Stomach (tissue), 9 donors: ENCODE measurements around the gene CKAP5. TPM values are rescaled to one million over a fixed set of nuclear protein-coding genes. Genes with fewer than 3 reads are reported as not detected.
A peak's percentile ranks its signal among the peaks of the same experiment; 100 is the strongest.

Source experiments
- DNase-seq, 2 donors: peaks; one replicate each; pipeline versions ENCODE4 v3.0.0 to v3.0.0-alpha.2; 2013 to 2019
- H3K27ac ChIP-seq, 5 donors: fragments of 200-600 bp in 4 of 5; sonication (generic) in 4 of 5; one replicate each; pipeline ENCODE4 v1.5.1; 2013 to 2019; ENCODE audit warnings: mild to moderate bottlenecking in 1 of 5, moderate library complexity in 1 of 5
- H3K27me3 ChIP-seq, 3 donors: fragments of 200-600 bp; sonication (generic); one replicate each; pipeline ENCODE4 v1.5.1; 2017 to 2019; ENCODE audit warnings: mixed run types in 1 of 3
- H3K36me3 ChIP-seq, 4 donors: fragments of 200-600 bp; sonication (generic); 1 replicate in 3 of 4; 2 replicates in 1 of 4; pipeline ENCODE4 v1.5.1; 2016 to 2019
- H3K4me1 ChIP-seq, 4 donors: fragments of 200-600 bp; sonication (generic); one replicate each; pipeline ENCODE4 v1.5.1; 2016 to 2019
- H3K4me3 ChIP-seq, 4 donors: fragments of 200-600 bp; sonication (generic) in 3 of 4; one replicate each; pipeline ENCODE4 v1.5.1; 2016 to 2019; ENCODE audit warnings: mild to moderate bottlenecking in 1 of 4
- H3K9me3 ChIP-seq, 4 donors: fragments of 200-600 bp; sonication (generic); one replicate each; pipeline ENCODE4 v1.5.1; 2016 to 2019
- EP300 ChIP-seq: sonication (generic); formaldehyde crosslinking; IDR thresholded peaks from one replicate; pipeline ENCODE4 v1.6.1; 2017; ENCODE audit warnings: antibody characterized with exemption
- POLR2A ChIP-seq, 4 donors: fragments of 450-650 bp; IDR thresholded peaks; one replicate each; pipeline ENCODE4 v1.6.1; 2016; ENCODE audit warnings: antibody characterized with exemption in 4 of 4, control low read depth in 2 of 4, mild to moderate bottlenecking in 1 of 4, moderate library complexity in 1 of 4
- POLR2AphosphoS5 ChIP-seq, 3 donors: sonication (generic); formaldehyde crosslinking; IDR thresholded peaks; one replicate each; pipeline ENCODE4 v1.6.1; 2016; ENCODE audit warnings: antibody characterized with exemption in 3 of 3
- WGBS, 5 donors: extraction: QIAGEN DNeasy Blood & Tissue Kit in 3 of 5; methylation state at CpG; one replicate each; pipeline versions ENCODE4 v1.1.5 to v1.1.7; 2013 to 2018; 5-methylcytosine and 5-hydroxymethylcytosine counted together
- intact Hi-C: fragments of 100-400 bp; cut with DNase I; formaldehyde crosslinking; loops from one replicate; pipeline ENCODE4 v1.15.1; 2023; ENCODE audit warnings: low total_unique reads
- polyA plus RNA-seq, 3 donors: library from polyadenylated mRNA; stranded (reverse); fragments of 200-250 nt; gene quantifications; one replicate each; pipeline ENCODE4 v1.2.3, GENCODE V29; 2013
- total RNA-seq, 5 donors: library from RNA; depleted of rRNA; stranded (reverse); fragments of >200 nt; gene quantifications; one replicate each; pipeline versions ENCODE4 v1.1.0 to v1.2.3, GENCODE V29; 2014 to 2016
- TF ChIP-seq, protein P1 (sequence below), 7 experiments: fragments of 450-650 bp in 4 of 7; fragments of 200-600 bp in 3 of 7; sonication (generic) in 3 of 7; IDR thresholded peaks; one replicate each; pipeline ENCODE4 v1.5.1; 2016 to 2019; ENCODE audit warnings: antibody characterized with exemption in 7 of 7, control low read depth in 2 of 7, mild to moderate bottlenecking in 1 of 7
- donor health status: healthy with polysubstance abuse.
- donor health status: Bipolar disorder and iron deficiency.
- donor health status: healthy.

The CKAP5 gene
- total and polyA plus RNA-seq, 8 donors, result 7.3 to 327 (median 45.8) TPM

- intact Hi-C loops, result no loop called here
- TF ChIP-seq POLR2AphosphoS5 (IDR thresholded peaks at IDR 0.05) (no peak), POLR2A (IDR thresholded peaks at IDR 0.05) (no peak), EP300 (no peak)
- TF ChIP-seq, protein P1, sequence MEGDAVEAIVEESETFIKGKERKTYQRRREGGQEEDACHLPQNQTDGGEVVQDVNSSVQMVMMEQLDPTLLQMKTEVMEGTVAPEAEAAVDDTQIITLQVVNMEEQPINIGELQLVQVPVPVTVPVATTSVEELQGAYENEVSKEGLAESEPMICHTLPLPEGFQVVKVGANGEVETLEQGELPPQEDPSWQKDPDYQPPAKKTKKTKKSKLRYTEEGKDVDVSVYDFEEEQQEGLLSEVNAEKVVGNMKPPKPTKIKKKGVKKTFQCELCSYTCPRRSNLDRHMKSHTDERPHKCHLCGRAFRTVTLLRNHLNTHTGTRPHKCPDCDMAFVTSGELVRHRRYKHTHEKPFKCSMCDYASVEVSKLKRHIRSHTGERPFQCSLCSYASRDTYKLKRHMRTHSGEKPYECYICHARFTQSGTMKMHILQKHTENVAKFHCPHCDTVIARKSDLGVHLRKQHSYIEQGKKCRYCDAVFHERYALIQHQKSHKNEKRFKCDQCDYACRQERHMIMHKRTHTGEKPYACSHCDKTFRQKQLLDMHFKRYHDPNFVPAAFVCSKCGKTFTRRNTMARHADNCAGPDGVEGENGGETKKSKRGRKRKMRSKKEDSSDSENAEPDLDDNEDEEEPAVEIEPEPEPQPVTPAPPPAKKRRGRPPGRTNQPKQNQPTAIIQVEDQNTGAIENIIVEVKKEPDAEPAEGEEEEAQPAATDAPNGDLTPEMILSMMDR (IDR thresholded peaks at IDR 0.05), result no peak
- WGBS, 5 donors, result 76 to 96% (median 90%) methylated on average over 4 of the region's 4 CpGs
- H3K9me3 ChIP-seq, result no peaks in the 10 kb centered on the region
- no peaks in the 10 kb centered on the region for H3K36me3 ChIP-seq
- DNase-seq, result no peak
- no peaks in the 10 kb centered on the region for H3K27me3 ChIP-seq
- peaks cover 0 to 46% (median 18%) of the 10 kb centered on the region in 4 donors for H3K4me1 ChIP-seq
- no peak overlapping the region for H3K4me3 ChIP-seq
- no peak overlapping the region for H3K27ac ChIP-seq
Measured at GRCh38 chr11:46834821-46835220, 11.3 kb downstream of the CKAP5 start.

DNA sequence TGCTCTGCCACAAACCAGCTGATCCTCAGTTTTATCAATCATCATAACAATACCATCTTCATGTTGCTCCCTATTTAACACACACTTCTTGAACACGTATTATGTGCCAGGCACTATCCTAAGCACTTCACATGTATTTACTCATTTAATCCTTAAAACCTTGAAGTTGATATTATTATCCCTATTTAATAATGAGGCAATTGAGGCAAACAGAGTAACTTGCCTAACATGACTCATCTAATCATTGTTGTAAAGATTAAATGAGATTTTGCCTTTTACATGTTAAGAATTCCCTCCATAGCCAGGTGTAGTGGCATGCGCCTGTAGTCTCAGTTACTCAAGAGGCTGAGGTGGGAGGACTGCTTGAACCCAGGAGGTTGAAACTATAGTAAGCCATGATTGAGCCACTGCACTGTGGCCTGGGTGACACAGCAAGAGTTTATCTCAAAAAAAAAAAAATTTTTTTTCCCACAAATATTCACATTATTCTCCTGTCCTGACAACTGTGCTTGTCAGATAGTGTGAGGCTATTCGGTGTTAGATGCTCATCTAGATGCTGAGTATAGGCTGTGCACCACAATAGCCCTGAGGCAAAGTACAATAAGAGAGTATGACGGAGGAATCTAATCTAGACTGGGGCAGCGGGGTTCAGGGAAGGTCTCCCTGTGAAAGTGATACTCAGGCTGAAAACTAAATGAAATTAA, 13.4 kb downstream of the CKAP5 start:
- 69 to 78% (median 76%) methylated on average over 5 of the region's 5 CpGs for WGBS, 5 donors
- Histone ChIP-seq H3K27ac (no peak overlapping the region), H3K27me3 (no peaks in the 10 kb centered on the region), H3K4me3 (no peak overlapping the region), H3K9me3 (no peaks in the 10 kb centered on the region), H3K4me1 (peaks cover 0 to 40% (median 21%) of the 10 kb centered on the region in 4 donors), H3K36me3 (no peaks in the 10 kb centered on the region)
- DNase-seq, result no peak
- TF ChIP-seq EP300 (no peak), POLR2A (IDR thresholded peaks at IDR 0.05) (no peak), POLR2AphosphoS5 (IDR thresholded peaks at IDR 0.05) (no peak)
- TF ChIP-seq, protein P1 (IDR thresholded peaks at IDR 0.05), result no peak
- intact Hi-C loops, result no loop called here

DNA sequence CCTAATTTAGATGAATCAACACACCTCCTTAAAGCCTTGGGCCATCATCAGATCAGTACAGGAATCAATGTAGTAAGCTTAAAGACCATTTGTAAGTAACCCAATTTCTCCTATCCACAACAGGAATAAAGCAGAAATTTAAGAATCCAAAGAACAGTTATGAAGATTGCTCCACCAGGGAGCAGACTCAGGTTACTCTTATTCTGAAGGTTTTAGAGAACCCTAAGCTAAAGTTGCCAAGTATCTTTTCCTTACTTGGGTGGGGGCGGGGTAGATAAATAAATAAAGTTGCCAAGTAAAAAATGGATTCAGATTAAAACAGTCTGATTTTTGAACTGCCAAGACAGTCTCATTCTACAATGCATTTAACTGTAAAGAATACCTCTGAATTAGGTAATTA, 18.1 kb downstream of the CKAP5 start:
- H3K36me3 ChIP-seq, result no peaks in the 10 kb centered on the region

GRCh38 chr11:46826310-46827044, 19.6 kb downstream of the CKAP5 start:
- H3K9me3 ChIP-seq, result no peaks in the 10 kb centered on the region
- intact Hi-C loops, result no loop called here
- H3K4me3 ChIP-seq, result peak overlapping the region; percentile 55 to 67 (median 64)
- 2 to 6% (median 3%) methylated on average over 14 to 32 of the region's 32 CpGs for WGBS, 5 donors
- no peaks in the 10 kb centered on the region for H3K36me3 ChIP-seq
- TF ChIP-seq POLR2A (IDR thresholded peaks at IDR 0.05) (no peak), EP300 (no peak), POLR2AphosphoS5 (IDR thresholded peaks at IDR 0.05) (peak in 2 of 3 donors; percentile 31 to 32)
- TF ChIP-seq, protein P1 (IDR thresholded peaks at IDR 0.05), result peak in 1 of 7 experiments; percentile 21
- no peaks in the 10 kb centered on the region for H3K27me3 ChIP-seq
- peaks cover 19 to 63% (median 35%) of the 10 kb centered on the region in 4 donors for H3K4me1 ChIP-seq
- peak overlapping the region; percentile 61 to 83 (median 74) for H3K27ac ChIP-seq
- peak; percentile 82 to 94 for DNase-seq

More for the DNA sequence above, 18.1 kb downstream of the CKAP5 start:
- Histone ChIP-seq H3K4me3 (no peak overlapping the region), H3K4me1 (peaks cover 19 to 68% (median 38%) of the 10 kb centered on the region in 4 donors), H3K9me3 (no peaks in the 10 kb centered on the region), H3K27me3 (no peaks in the 10 kb centered on the region), H3K27ac (peak overlapping the region in 1 of 5 donors; percentile 83)
- intact Hi-C loops, result no loop called here
- WGBS, 5 donors, result 25 to 44% (median 29%) methylated on average over 1 of the region's 1 CpG
- peak in 1 of 2 donors; percentile 5 for DNase-seq
- TF ChIP-seq POLR2AphosphoS5 (IDR thresholded peaks at IDR 0.05), result no peak
- no peak for TF ChIP-seq POLR2A (IDR thresholded peaks at IDR 0.05)
- TF ChIP-seq EP300, result no peak
- TF ChIP-seq, protein P1 (IDR thresholded peaks at IDR 0.05), result no peak
